ENCODE data around the gene ACP2. TPM values are rescaled to one million over a fixed set of nuclear protein-coding genes. Genes with fewer than 3 reads are reported as not detected.

Gene ACP2
- total and polyA plus RNA-seq, 12 donors = 17.2 to 42.6 (median 23.9) TPM

DNA sequence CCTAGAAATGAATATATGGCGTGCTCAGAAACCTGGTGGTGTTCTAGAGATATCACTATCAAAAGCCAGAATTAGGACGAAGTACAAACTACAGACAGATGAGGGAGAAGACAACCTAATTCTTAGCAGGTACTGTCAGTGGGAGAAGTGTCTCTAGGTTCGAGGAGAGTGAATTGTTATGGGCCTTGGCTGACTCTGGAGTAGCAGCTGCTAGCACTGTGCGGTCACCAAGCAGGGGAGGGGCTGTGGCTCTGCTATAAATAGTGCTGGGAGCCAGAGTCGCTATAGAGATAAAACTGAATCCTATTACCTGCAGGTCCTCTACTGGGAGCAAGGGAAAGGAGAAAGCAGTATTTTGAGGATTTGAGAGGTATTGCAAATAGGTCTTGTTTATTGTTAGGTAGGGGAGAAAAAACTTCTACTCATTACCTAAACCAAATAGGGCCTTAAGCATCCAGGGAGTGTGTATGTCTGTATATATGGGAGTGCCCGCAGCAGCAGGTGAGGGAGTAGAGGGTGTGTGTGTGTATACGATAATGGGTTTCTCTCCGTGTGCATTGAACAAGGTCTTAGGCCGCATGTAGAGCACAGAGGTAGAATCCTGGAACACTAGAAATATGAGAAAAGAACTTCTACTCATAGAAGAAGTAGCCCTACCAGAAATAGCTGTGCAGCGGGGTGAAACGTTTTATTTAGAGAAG, 23.5 kb upstream of the ACP2 start:
- peak in 1 of 2 donors; percentile 51 for DNase-seq
- H3K27ac ChIP-seq = peak overlapping the region; percentile 17 to 99 (median 98)
- peak overlapping the region in 1 of 10 donors; percentile 84 for H3K4me3 ChIP-seq
- peak in 3 of 8 donors; percentile 35 to 49 (median 45) for ATAC-seq
- intact Hi-C loops (cut with DNase I) = loop anchor here in 5 of 10 donors (5.0 to 10.0 kb wide), 3 partner anchors 35 to 83 kb away; partner anchors contain the start of gene MYBPC3 (in 5 of the 5)
- WGBS, 2 donors = 41 to 50% methylated on average over 11 of the region's 11 CpGs
- H3K36me3 ChIP-seq = peaks cover 0 to 32% (median 7%) of the 10 kb centered on the region in 9 donors
- TF ChIP-seq, protein P1, sequence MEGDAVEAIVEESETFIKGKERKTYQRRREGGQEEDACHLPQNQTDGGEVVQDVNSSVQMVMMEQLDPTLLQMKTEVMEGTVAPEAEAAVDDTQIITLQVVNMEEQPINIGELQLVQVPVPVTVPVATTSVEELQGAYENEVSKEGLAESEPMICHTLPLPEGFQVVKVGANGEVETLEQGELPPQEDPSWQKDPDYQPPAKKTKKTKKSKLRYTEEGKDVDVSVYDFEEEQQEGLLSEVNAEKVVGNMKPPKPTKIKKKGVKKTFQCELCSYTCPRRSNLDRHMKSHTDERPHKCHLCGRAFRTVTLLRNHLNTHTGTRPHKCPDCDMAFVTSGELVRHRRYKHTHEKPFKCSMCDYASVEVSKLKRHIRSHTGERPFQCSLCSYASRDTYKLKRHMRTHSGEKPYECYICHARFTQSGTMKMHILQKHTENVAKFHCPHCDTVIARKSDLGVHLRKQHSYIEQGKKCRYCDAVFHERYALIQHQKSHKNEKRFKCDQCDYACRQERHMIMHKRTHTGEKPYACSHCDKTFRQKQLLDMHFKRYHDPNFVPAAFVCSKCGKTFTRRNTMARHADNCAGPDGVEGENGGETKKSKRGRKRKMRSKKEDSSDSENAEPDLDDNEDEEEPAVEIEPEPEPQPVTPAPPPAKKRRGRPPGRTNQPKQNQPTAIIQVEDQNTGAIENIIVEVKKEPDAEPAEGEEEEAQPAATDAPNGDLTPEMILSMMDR (IDR thresholded peaks at IDR 0.05) = no peak
- no peaks in the 10 kb centered on the region for H3K27me3 ChIP-seq
- no peaks in the 10 kb centered on the region for H3K9me3 ChIP-seq
- H3K4me1 ChIP-seq = peaks cover 10 to 51% (median 46%) of the 10 kb centered on the region in 9 donors

DNA sequence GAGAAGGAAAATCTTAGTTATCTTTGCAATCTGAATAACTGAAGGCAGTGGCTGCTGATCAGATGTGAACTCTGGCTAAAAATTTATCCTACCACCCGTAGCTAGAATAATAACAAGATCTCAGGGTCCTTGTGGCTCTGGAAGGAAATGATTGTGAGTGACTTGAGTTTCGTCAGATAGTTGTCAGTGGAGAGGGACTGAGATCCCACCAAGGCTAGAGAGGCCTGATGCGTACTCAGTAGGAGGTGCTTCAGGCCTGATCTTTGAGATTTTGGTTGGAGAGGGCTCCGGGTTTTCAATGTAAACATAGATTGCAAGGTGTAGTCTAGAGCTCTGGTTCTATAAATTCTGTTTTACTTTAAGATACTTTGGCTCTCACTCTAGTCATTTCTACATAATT, 22.7 kb upstream of the ACP2 start:
- peaks cover 0 to 24% (median 7%) of the 10 kb centered on the region in 9 donors for H3K36me3 ChIP-seq
- DNase-seq = no peak
- H3K9me3 ChIP-seq = no peaks in the 10 kb centered on the region
- WGBS, 2 donors = 45 to 57% methylated on average over 4 of the region's 4 CpGs
- no peaks in the 10 kb centered on the region for H3K27me3 ChIP-seq
- peak overlapping the region in 9 of 10 donors; percentile 92 to 99 (median 98) for H3K27ac ChIP-seq
- H3K4me1 ChIP-seq = peaks cover 10 to 51% (median 46%) of the 10 kb centered on the region in 9 donors
- peak overlapping the region in 7 of 10 donors; percentile 65 to 91 (median 86) for H3K4me3 ChIP-seq
- TF ChIP-seq, protein P1 (IDR thresholded peaks at IDR 0.05) = no peak
- intact Hi-C loops (cut with DNase I) = loop anchor here in 5 of 10 donors (5.0 to 10.0 kb wide), 3 partner anchors 36 to 83 kb away; partner anchors contain the start of gene MYBPC3 (in 5 of the 5)
- ATAC-seq = no peak

DNA sequence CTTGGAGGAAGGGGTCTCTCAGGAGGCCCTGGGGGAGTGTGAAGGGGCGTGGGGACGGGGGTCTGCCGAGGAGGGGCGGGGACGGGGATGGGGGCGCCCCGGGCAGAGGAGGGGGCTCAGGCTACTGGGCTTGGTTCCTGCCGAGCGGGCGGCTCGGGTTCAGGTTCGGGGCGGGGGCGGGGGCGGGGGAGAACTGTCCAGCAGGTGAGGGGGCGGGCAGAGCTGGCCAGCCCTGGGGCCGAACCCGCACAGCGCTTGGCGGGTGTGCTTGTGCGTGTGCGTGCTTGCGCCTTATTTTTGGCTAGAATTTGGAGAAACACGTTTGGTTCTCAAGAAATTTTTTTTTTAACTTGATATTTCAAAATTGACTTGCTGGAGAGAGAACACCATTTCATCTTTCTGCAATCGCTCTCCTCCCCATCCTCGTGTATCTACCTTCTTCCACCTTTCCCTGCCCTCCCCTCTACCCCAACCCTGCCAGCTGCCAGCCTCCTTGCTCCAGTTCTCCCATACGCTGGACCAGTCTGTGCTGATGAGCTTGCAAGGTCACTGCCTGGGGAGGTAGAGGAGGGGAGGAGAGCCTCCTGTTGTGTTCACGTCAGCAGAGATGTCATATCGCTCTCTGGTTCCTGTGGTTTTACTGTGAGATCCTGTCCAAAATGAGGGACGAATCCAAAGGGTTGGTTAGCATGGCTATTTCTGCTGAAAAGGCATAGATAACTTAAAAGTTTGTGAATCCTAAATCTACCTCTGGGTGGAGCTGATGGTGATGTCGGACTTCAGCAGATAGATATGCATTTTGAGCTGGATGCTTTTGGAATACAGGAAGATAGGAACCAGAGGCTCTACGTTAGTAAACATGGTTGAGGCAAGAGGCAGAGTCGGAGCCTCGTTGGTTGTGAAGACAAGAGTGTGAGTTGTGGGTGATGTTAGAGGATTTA, 22.0 kb upstream of the ACP2 start:
- TF ChIP-seq, protein P1 (IDR thresholded peaks at IDR 0.05) = peak in 1 of 9 donors; percentile 14
- peaks cover 10 to 51% (median 47%) of the 10 kb centered on the region in 9 donors for H3K4me1 ChIP-seq
- H3K27ac ChIP-seq = peak overlapping the region; percentile 92 to 99 (median 98)
- DNase-seq (peak in 1 of 2 donors; percentile 35), ATAC-seq (peak in 3 of 8 donors; percentile 22 to 29 (median 22))
- H3K27me3 ChIP-seq = no peaks in the 10 kb centered on the region
- no peaks in the 10 kb centered on the region for H3K9me3 ChIP-seq
- whole genome bisulfite sequencing, 2 donors = 1 to 2% methylated on average over 33 of the region's 34 CpGs
- H3K4me3 ChIP-seq = peak overlapping the region; percentile 54 to 91 (median 82)
- peaks cover 0 to 17% (median 9%) of the 10 kb centered on the region in 9 donors for H3K36me3 ChIP-seq
- intact Hi-C loops (cut with DNase I) = loop anchor here in 5 of 10 donors (5.0 to 10.0 kb wide), 3 partner anchors 37 to 84 kb away; partner anchors contain the start of gene MYBPC3 (in 5 of the 5)
